Measurements from ENCODE around the gene AADACL2. TPM values are rescaled to one million over a fixed set of nuclear protein-coding genes. Genes with fewer than 3 reads are reported as not detected.

AADACL2 gene
- total and polyA plus RNA-seq, 12 donors, result 0.07 to 0.19 TPM; not detected in 10

DNA sequence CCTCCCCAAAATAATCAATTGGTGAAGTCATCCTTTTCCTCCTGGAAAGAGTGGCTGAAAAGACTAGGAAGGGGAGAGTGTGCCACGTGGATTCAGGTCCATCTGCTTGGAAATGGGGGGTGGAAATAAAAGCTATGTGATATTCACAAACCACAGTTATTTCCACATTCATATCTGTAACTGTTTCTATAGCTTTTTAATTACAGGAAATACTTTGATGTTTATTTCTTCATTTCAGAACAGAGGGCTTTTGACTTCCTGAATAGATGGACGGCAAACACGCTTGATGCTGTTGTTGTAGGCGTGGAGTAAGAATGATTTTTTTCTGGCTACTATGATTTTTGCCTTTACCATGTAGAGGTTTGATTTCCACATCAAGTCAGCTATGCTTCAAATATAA lies 10.1 kb downstream of the AADACL2 start:
- intact Hi-C loops (cut with DNase I), result no loop called here
- Histone ChIP-seq H3K27me3 (no peaks in the 10 kb centered on the region), H3K9me3 (replicated peaks in 1 of 3) (peaks cover 0 to 2% (median 0%) of the 10 kb centered on the region in 3 donors), H3K4me3 (no peak overlapping the region), H3K36me3 (replicated peaks in 1 of 2) (no peaks in the 10 kb centered on the region), H3K4me1 (replicated peaks in 1 of 2) (peaks cover 0 to 4% of the 10 kb centered on the region in 2 donors), H3K27ac (no peak overlapping the region)
- no peak for TF ChIP-seq CTCF (IDR thresholded peaks at IDR 0.05)
- TF ChIP-seq POLR2A (IDR thresholded peaks at IDR 0.05), result no peak
- no peak for DNase-seq
- 61 to 70% (median 63%) methylated on average over 4 of the region's 4 CpGs for WGBS, 4 donors

DNA sequence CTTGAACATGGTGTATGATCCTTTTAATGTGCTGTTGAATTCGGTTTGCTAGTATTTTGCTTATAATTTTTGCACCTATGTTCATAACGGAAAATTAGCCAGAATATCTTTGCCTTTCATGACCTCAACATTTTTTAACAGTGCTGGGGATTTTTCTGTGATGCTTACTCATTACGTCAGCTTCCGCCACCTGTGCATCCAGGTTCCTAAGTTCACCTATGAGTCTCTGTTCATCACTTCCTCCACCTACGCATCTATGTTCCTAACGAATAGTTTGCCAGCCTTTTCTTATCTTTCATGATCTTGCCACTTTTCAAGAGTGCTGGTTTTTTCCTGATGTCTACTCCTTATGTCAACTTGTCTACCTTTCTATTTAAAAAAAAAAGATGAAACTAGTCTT lies 16.5 kb downstream of the AADACL2 start:
- DNase-seq, result no peak
- no peaks in the 10 kb centered on the region for H3K4me1 ChIP-seq (replicated peaks in 1 of 2)
- H3K9me3 ChIP-seq (replicated peaks in 1 of 3), result peaks cover 0 to 5% (median 0%) of the 10 kb centered on the region in 3 donors
- TF ChIP-seq CTCF (IDR thresholded peaks at IDR 0.05), result no peak
- no peak for TF ChIP-seq POLR2A (IDR thresholded peaks at IDR 0.05)
- H3K4me3 ChIP-seq, result no peak overlapping the region
- 82 to 90% (median 83%) methylated on average over 6 of the region's 6 CpGs for WGBS, 4 donors
- H3K27ac ChIP-seq, result no peak overlapping the region
- intact Hi-C loops (cut with DNase I), result no loop called here
- H3K36me3 ChIP-seq (replicated peaks in 1 of 2), result no peaks in the 10 kb centered on the region
- H3K27me3 ChIP-seq, result no peaks in the 10 kb centered on the region

DNA sequence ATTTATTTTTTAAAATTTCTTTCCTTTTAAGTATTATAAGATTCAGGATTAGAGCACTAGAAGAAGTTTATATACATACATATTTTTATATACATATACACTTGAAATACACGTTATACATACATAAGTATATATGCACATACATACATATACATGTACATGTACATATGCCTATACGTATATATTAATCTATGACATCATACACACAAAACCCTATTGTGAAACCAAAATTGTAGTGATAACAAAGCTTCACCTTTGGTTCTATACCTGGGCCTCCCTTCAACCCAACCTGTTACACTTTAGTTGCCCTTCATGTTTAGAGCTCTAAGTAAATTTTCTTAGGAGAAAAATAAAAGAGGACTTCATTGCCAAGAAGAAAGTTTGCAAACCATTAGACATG lies 17.0 kb downstream of the AADACL2 start:
- 77 to 83% (median 81%) methylated on average over 2 of the region's 2 CpGs for WGBS, 4 donors
- TF ChIP-seq POLR2A (IDR thresholded peaks at IDR 0.05) (no peak), CTCF (IDR thresholded peaks at IDR 0.05) (no peak)
- Histone ChIP-seq H3K27me3 (no peaks in the 10 kb centered on the region), H3K4me1 (replicated peaks in 1 of 2) (no peaks in the 10 kb centered on the region), H3K9me3 (replicated peaks in 1 of 3) (peaks cover 0 to 5% (median 0%) of the 10 kb centered on the region in 3 donors), H3K36me3 (replicated peaks in 1 of 2) (no peaks in the 10 kb centered on the region), H3K27ac (no peak overlapping the region), H3K4me3 (no peak overlapping the region)
- no peak for DNase-seq
- intact Hi-C loops (cut with DNase I), result no loop called here

GRCh38 chr3:151751161-151751560 lies 17.4 kb downstream of the AADACL2 start:
- no peak for DNase-seq
- Histone ChIP-seq H3K27me3 (no peaks in the 10 kb centered on the region), H3K4me3 (no peak overlapping the region), H3K4me1 (replicated peaks in 1 of 2) (no peaks in the 10 kb centered on the region), H3K36me3 (replicated peaks in 1 of 2) (no peaks in the 10 kb centered on the region), H3K9me3 (replicated peaks in 1 of 3) (peaks cover 0 to 5% (median 0%) of the 10 kb centered on the region in 3 donors), H3K27ac (no peak overlapping the region)
- WGBS, 4 donors, result 17 to 32% (median 26%) methylated on average over 1 of the region's 1 CpG
- TF ChIP-seq CTCF (IDR thresholded peaks at IDR 0.05), result no peak
- no peak for TF ChIP-seq POLR2A (IDR thresholded peaks at IDR 0.05)
- intact Hi-C loops (cut with DNase I), result no loop called here

Data from adrenal gland (tissue), 12 donors.